Activated B cell treated with CpG ODN at 0.5 μM for 24 hours (primary cell): Measurements from ENCODE around the gene HBE1. TPM values are rescaled to one million over a fixed set of nuclear protein-coding genes. Genes with fewer than 3 reads are reported as not detected.
"Not testable (repeated sequence)": the region's sequence is repeated elsewhere in the genome, so short reads cannot be mapped to it uniquely, and the experiment has no call there.

Experiments
- ATAC-seq: fragments of 200-7000 bp; cut with Tn5 transposase; one replicate; pipeline ENCODE4 v1.10.0; 2021; ENCODE audit warnings: low read depth, mild to moderate bottlenecking, moderate library complexity
- CTCF ChIA-PET: fragments of 350-600 bp; sonication (Branson Sonifier 250); formaldehyde crosslinking; loops from one replicate; lab custom pipeline; 2021; ENCODE audit warnings: antibody characterized with exemption; lab: Charles Lee
- POLR2A ChIA-PET: fragments of 350-600 bp; sonication (Branson Sonifier 250); formaldehyde crosslinking; loops from one replicate; lab custom pipeline; 2021; ENCODE audit warnings: antibody characterized with exemption; lab: Charles Lee
- DNase-seq: peaks from one replicate; pipeline ENCODE4 v3.0.0; 2022
- H3K27ac Mint-ChIP-seq: one replicate; pipeline ENCODE4 v1.8.0; 2020; ENCODE audit warnings: mixed read lengths
- H3K27me3 Mint-ChIP-seq: one replicate; pipeline ENCODE4 v1.8.0; 2021; ENCODE audit warnings: mixed read lengths
- H3K36me3 Mint-ChIP-seq: one replicate; pipeline ENCODE4 v1.8.0; 2021; ENCODE audit warnings: low read depth, mixed read lengths
- H3K4me1 Mint-ChIP-seq: one replicate; pipeline ENCODE4 v1.8.0; 2021; ENCODE audit warnings: mixed read lengths
- H3K4me3 Mint-ChIP-seq: one replicate; pipeline ENCODE4 v1.8.0; 2020; ENCODE audit warnings: mild to moderate bottlenecking, mixed read lengths
- H3K9me3 Mint-ChIP-seq: one replicate; pipeline ENCODE4 v1.8.0; 2020; ENCODE audit warnings: mixed read lengths
- CTCF ChIP-seq: fragments of 200-600 bp; IDR thresholded peaks from one replicate; pipeline ENCODE4 v1.8.0; 2022; ENCODE audit warnings: antibody characterized with exemption, mild to moderate bottlenecking
- intact Hi-C: fragments of 100-400 bp; cut with micrococcal nuclease; formaldehyde crosslinking; loops from one replicate; pipeline ENCODE4 v1.15.1; 2024
- total RNA-seq: library from RNA; stranded (reverse); gene quantifications from 2 replicates; pipeline ENCODE4 v1.2.3, GENCODE V29; 2022

Gene HBE1
- total RNA-seq, 1 donor from 2014 or later, result not detected

GRCh38 chr11:5297721-5298323 lies 28.1 kb upstream of the HBE1 start:
- Mint-ChIP-seq H3K4me3 (no peak overlapping the region), H3K27me3 (peaks cover 9% of the 10 kb centered on the region), H3K36me3 (no peaks in the 10 kb centered on the region), H3K27ac (no peak overlapping the region), H3K9me3 (no peaks in the 10 kb centered on the region), H3K4me1 (no peaks in the 10 kb centered on the region)
- CTCF ChIA-PET, result no interaction called here
- intact Hi-C loops, result no loop called here
- POLR2A ChIA-PET, result no interaction called here
- DNase-seq (no peak), ATAC-seq (no peak)
- no peak for TF ChIP-seq CTCF

- H3K27me3 Mint-ChIP-seq, H3K36me3 Mint-ChIP-seq, intact Hi-C loops, H3K27ac Mint-ChIP-seq, POLR2A ChIA-PET, ATAC-seq, CTCF ChIA-PET, H3K4me1 Mint-ChIP-seq, DNase-seq, H3K4me3 Mint-ChIP-seq, H3K9me3 Mint-ChIP-seq: not testable (repeated sequence)
Observed at GRCh38 chr11:5294342-5294995, 24.7 kb upstream of the HBE1 start.

GRCh38 chr11:5293028-5293427 lies 23.3 kb upstream of the HBE1 start:
- H3K4me1 Mint-ChIP-seq, result no peaks in the 10 kb centered on the region
- POLR2A ChIA-PET, result no interaction called here
- TF ChIP-seq CTCF, result no peak
- peaks cover 9% of the 10 kb centered on the region for H3K27me3 Mint-ChIP-seq
- no peaks in the 10 kb centered on the region for H3K36me3 Mint-ChIP-seq
- no peak for ATAC-seq
- CTCF ChIA-PET, result no interaction called here
- H3K4me3 Mint-ChIP-seq, result no peak overlapping the region
- H3K27ac Mint-ChIP-seq, result no peak overlapping the region
- no peak for DNase-seq
- no peaks in the 10 kb centered on the region for H3K9me3 Mint-ChIP-seq
- intact Hi-C loops, result no loop called here

GRCh38 chr11:5291207-5291838 lies 21.6 kb upstream of the HBE1 start:
- Mint-ChIP-seq H3K9me3 (no peaks in the 10 kb centered on the region), H3K4me1 (no peaks in the 10 kb centered on the region), H3K36me3 (no peaks in the 10 kb centered on the region), H3K27ac (no peak overlapping the region), H3K27me3 (no peaks in the 10 kb centered on the region), H3K4me3 (no peak overlapping the region)
- no peak for TF ChIP-seq CTCF
- ChIA-PET CTCF (no interaction called here), POLR2A (no interaction called here)
- no peak for DNase-seq
- intact Hi-C loops, result no loop called here
- no peak for ATAC-seq

- Mint-ChIP-seq H3K27me3 (no peaks in the 10 kb centered on the region), H3K36me3 (no peaks in the 10 kb centered on the region), H3K27ac (no peak overlapping the region), H3K4me1 (no peaks in the 10 kb centered on the region), H3K4me3 (no peak overlapping the region), H3K9me3 (no peaks in the 10 kb centered on the region)
- TF ChIP-seq CTCF, result no peak
- ChIA-PET CTCF (no interaction called here), POLR2A (no interaction called here)
- intact Hi-C loops, result no loop called here
- no peak for ATAC-seq
- DNase-seq, result no peak
Observed at GRCh38 chr11:5290106-5290505, 20.4 kb upstream of the HBE1 start.
